Measurements from ENCODE around the gene ANAPC16. TPM values are rescaled to one million over a fixed set of nuclear protein-coding genes. Genes with fewer than 3 reads are reported as not detected.
A peak's percentile ranks its signal among the peaks of the same experiment; 100 is the strongest.
"Not testable (repeated sequence)": the region's sequence is repeated elsewhere in the genome, so short reads cannot be mapped to it uniquely, and the experiment has no call there.

The ANAPC16 gene
- total and polyA plus RNA-seq, 5 experiments from 2014 or later: 121 to 453 (median 419) TPM

DNA sequence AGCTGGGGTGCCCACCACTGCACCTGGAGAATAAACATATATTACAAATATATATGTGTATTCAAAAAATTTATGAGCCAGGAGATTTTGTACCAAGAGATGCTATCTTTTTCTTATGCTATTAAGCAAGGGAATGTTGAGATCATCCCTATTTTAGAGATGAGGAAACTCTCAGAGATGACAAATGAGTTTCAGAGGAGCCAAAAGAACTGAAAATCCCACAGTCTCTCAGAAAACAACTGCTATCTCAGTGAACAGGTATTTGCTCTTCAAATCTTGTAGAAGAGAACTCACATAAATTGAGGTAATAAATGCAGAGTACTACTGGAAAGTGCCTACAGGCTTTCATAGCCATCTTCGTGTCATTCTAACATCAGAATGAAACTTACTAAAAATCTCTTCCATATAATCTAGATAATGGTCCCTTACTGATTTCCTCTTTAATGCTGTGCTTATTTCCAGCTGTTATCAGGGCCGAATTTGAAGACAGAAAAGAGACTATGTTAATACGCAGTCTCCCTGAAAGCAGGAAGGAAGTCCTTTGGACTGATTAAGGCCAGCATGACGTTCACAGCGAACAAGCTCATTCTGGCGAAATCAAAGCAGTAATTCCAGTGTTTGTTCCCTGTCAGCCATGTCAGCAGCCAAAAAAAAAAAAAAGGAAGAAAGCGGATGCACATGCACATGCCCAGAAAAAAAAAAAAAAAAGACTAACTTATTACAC, 29.4 kb upstream of the ANAPC16 start:
- DNase-seq (no peak), ATAC-seq (no peak)
- Mint-ChIP-seq H3K4me1 (peaks cover 4 to 12% (median 9%) of the 10 kb centered on the region in 4 donors), H3K36me3 (peaks cover 7 to 51% (median 34%) of the 10 kb centered on the region in 3 donors), H3K9me3 (peaks cover 0 to 7% (median 3%) of the 10 kb centered on the region in 9 donors), H3K4me3 (peak overlapping the region in 4 of 10 donors; percentile 3 to 39 (median 24)), H3K27ac (peak overlapping the region in 8 of 10 donors; percentile 8 to 77 (median 55)), H3K27me3 (no peaks in the 10 kb centered on the region)
- POLR2A ChIA-PET: interaction anchor here (0.6 to 1.2 kb wide), 6 partner anchors 11 to 153 kb away, joined by 3 to 9 read pairs (median 3); partner anchors contain the start of genes ANAPC16 and ASCC1

- Mint-ChIP-seq H3K4me3 (peak overlapping the region in 2 of 10 donors; percentile 15 to 34), H3K9me3 (peaks cover 0 to 7% (median 3%) of the 10 kb centered on the region in 9 donors)
Measured at GRCh38 chr10:72186982-72187330, 28.9 kb upstream of the ANAPC16 start.

GRCh38 chr10:72194949-72195348, 20.9 kb upstream of the ANAPC16 start:
- ATAC-seq: no peak
- Mint-ChIP-seq H3K9me3 (no peaks in the 10 kb centered on the region), H3K36me3 (peaks cover 4 to 65% (median 18%) of the 10 kb centered on the region in 3 donors), H3K27me3 (no peaks in the 10 kb centered on the region), H3K27ac (peak overlapping the region in 1 of 10 donors; percentile 33), H3K4me1 (peaks cover 0 to 3% (median 0%) of the 10 kb centered on the region in 4 donors), H3K4me3 (no peak overlapping the region)
- no peak for DNase-seq
- POLR2A ChIA-PET: interaction anchor here (0.7 to 1.3 kb wide), 4 partner anchors 21 to 87 kb away, joined by 3 read pairs; partner anchors contain the start of genes ANAPC16 and ASCC1

More at GRCh38 chr10:72186982-72187330, 28.9 kb upstream of the ANAPC16 start:
- ATAC-seq (no peak), DNase-seq (no peak)
- Mint-ChIP-seq H3K27me3 (no peaks in the 10 kb centered on the region), H3K36me3 (peaks cover 7 to 51% (median 34%) of the 10 kb centered on the region in 3 donors), H3K27ac (peak overlapping the region in 5 of 10 donors; percentile 16 to 77 (median 54)), H3K4me1 (peaks cover 4 to 12% (median 9%) of the 10 kb centered on the region in 4 donors)
- POLR2A ChIA-PET: interaction anchor here (0.6 to 1.2 kb wide), 6 partner anchors 11 to 153 kb away, joined by 3 to 9 read pairs (median 3); partner anchors contain the start of genes ANAPC16 and ASCC1

- H3K4me3 Mint-ChIP-seq: no peak overlapping the region
- H3K27me3 Mint-ChIP-seq: no peaks in the 10 kb centered on the region
- POLR2A ChIA-PET: interaction anchor here (1.0 kb wide), 1 partner anchor 133 kb away, joined by 3 read pairs; no protein-coding TSS in a partner anchor
- ATAC-seq: no peak
- H3K36me3 Mint-ChIP-seq: peaks cover 4 to 75% (median 18%) of the 10 kb centered on the region in 3 donors
- H3K4me1 Mint-ChIP-seq: peaks cover 0 to 7% (median under 1%) of the 10 kb centered on the region in 4 donors
- DNase-seq: no peak
- no peaks in the 10 kb centered on the region for H3K9me3 Mint-ChIP-seq
- H3K27ac Mint-ChIP-seq: no peak overlapping the region
Measured at GRCh38 chr10:72200883-72201282, 14.9 kb upstream of the ANAPC16 start.

DNA sequence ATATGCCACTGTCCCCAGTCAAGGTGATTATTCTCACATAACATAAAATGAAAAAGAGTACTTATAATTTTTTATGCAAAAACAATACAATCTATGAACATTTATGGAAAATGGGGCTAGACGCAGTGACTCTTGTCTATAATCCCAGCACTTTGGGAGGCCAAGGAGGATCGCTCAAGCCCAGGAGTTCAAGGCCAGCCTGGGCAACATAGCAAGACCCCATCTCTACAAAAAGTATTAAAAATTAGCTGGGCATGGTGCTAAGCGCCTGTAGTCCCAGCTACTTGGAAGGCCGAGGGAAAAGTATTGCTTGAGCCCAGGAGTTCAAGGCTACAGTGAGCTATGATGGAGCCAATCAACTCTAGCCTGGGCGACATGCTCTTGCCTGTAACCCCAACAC, 14.5 kb upstream of the ANAPC16 start:
- Mint-ChIP-seq H3K27me3 (no peaks in the 10 kb centered on the region), H3K4me3 (no peak overlapping the region), H3K36me3 (peaks cover 4 to 73% (median 14%) of the 10 kb centered on the region in 3 donors), H3K9me3 (no peaks in the 10 kb centered on the region), H3K4me1 (peaks cover 0 to 7% (median under 1%) of the 10 kb centered on the region in 4 donors), H3K27ac (no peak overlapping the region)
- POLR2A ChIA-PET: interaction anchor here (1.0 to 3.2 kb wide), 2 partner anchors 15 to 133 kb away, joined by 3 to 12 read pairs; partner anchors contain the start of genes ANAPC16 and ASCC1
- DNase-seq: no peak
- ATAC-seq: no peak

- no peaks in the 10 kb centered on the region for H3K9me3 Mint-ChIP-seq
- POLR2A ChIA-PET: interaction anchor here (3.2 kb wide), 1 partner anchor 12 kb away, joined by 12 read pairs; the partner anchor contains the start of genes ANAPC16 and ASCC1
- H3K27ac Mint-ChIP-seq: peak overlapping the region in 1 of 10 donors; percentile 41
- peaks cover 4 to 80% (median 21%) of the 10 kb centered on the region in 3 donors for H3K36me3 Mint-ChIP-seq
- no peaks in the 10 kb centered on the region for H3K27me3 Mint-ChIP-seq
- ATAC-seq (no peak), DNase-seq (no peak)
- H3K4me1 Mint-ChIP-seq: peaks cover 6 to 24% (median 9%) of the 10 kb centered on the region in 4 donors
- no peak overlapping the region for H3K4me3 Mint-ChIP-seq
Measured at GRCh38 chr10:72204296-72204695, 11.5 kb upstream of the ANAPC16 start.

- Mint-ChIP-seq H3K4me3 (no peak overlapping the region), H3K27me3 (no peaks in the 10 kb centered on the region), H3K4me1 (peaks cover 6 to 24% (median 9%) of the 10 kb centered on the region in 4 donors), H3K9me3 (no peaks in the 10 kb centered on the region), H3K36me3 (peaks cover 4 to 78% (median 18%) of the 10 kb centered on the region in 3 donors), H3K27ac (no peak overlapping the region)
- ATAC-seq: no peak
- POLR2A ChIA-PET: interaction anchor here (1.5 kb wide), 1 partner anchor 11 kb away, joined by 3 read pairs; the partner anchor contains the start of gene ANAPC16
- DNase-seq: no peak
Measured at GRCh38 chr10:72204724-72205123, 11.1 kb upstream of the ANAPC16 start.

- Mint-ChIP-seq H3K4me3 (no peak overlapping the region), H3K9me3 (no peaks in the 10 kb centered on the region), H3K36me3 (peaks cover 4 to 77% (median 26%) of the 10 kb centered on the region in 3 donors), H3K27ac (peak overlapping the region in 2 of 10 donors; percentile 26 to 76), H3K4me1 (peaks cover 6 to 33% (median 10%) of the 10 kb centered on the region in 4 donors), H3K27me3 (no peaks in the 10 kb centered on the region)
- DNase-seq (no peak), ATAC-seq (no peak)
- POLR2A ChIA-PET: interaction anchor here (1.5 kb wide), 1 partner anchor 9 kb away, joined by 3 read pairs; the partner anchor contains the start of gene ANAPC16
Measured at GRCh38 chr10:72206511-72207229, 9.1 kb upstream of the ANAPC16 start.

DNA sequence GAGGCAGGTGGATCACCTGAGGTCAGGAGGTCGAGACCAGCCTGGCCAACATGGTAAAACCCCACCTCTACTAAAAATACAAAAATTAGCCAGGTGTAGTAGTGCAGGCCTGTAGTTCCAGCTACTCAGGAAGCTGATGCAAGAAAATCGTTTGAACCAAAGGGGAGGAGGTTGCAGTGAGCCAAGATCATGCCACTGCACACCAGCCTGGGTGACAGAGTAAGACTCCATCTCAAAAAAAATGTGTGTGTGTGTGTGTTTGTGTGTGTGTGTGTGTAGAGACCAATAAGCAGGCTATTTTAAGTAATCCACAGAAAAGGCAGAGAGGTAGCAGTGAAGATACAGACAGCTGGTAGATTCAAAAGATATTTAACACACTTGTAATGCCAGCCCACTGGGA, 7.3 kb upstream of the ANAPC16 start:
- H3K27me3 Mint-ChIP-seq, H3K9me3 Mint-ChIP-seq, DNase-seq: not testable (repeated sequence)
- POLR2A ChIA-PET: interaction anchor here (0.6 to 0.7 kb wide), 2 partner anchors 11 to 51 kb away, joined by 3 read pairs; no protein-coding TSS in a partner anchor
- peaks cover 11 to 41% (median 18%) of the 10 kb centered on the region in 4 donors for H3K4me1 Mint-ChIP-seq
- ATAC-seq: peak in 1 of 2 donors; percentile 25
- peaks cover 0 to 70% (median 24%) of the 10 kb centered on the region in 3 donors for H3K36me3 Mint-ChIP-seq
- H3K27ac Mint-ChIP-seq: peak overlapping the region; percentile 15 to 86 (median 62)
- peak overlapping the region in 8 of 10 donors; percentile 14 to 67 (median 36) for H3K4me3 Mint-ChIP-seq

DNA sequence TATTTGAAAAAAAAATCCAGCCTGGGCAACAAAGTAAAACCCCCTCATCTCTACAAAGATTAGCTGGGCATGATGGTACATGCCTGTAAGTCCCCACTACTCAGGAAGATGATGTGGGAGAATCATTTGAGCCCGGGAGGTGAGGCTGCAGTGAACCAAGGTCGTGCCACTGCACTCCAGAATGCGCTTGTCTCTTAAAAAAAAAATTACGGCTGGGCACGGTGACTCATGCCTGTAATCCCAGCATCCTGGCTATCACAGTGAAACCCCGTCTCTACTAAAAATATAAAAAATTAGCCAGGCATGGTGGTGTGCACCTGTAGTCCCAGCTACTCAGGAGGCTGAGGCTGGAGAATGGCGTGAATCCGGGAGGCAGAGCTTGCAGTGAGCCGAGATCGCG, 4.4 kb upstream of the ANAPC16 start:
- peak overlapping the region in 2 of 10 donors; percentile 18 to 33 for H3K27ac Mint-ChIP-seq
- H3K4me3 Mint-ChIP-seq, ATAC-seq, H3K9me3 Mint-ChIP-seq, H3K27me3 Mint-ChIP-seq, DNase-seq: not testable (repeated sequence)
- peaks cover 16 to 54% (median 35%) of the 10 kb centered on the region in 4 donors for H3K4me1 Mint-ChIP-seq
- POLR2A ChIA-PET: interaction anchor here (1.3 kb wide), 1 partner anchor 108 kb away, joined by 3 read pairs; no protein-coding TSS in a partner anchor
- H3K36me3 Mint-ChIP-seq: peaks cover 0 to 46% (median 20%) of the 10 kb centered on the region in 3 donors

DNA sequence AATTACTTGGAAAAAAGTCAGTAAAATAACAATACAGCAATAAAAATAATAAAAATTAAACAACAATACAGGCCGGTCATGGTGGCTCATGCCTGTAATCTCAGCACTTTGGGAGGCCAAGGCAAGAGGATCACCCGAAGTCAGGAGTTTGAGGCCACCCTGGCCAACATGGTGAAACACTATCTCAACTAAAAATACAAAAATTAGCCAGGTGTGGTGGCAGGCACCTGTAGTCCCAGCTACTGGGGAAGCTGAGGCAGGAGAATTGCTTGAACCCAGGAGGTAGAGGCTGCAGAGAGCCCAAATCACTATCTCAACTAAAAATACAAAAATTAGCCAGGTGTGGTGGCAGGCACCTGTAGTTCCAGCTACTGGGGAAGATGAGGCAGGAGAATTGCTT, 4.0 kb upstream of the ANAPC16 start:
- not testable (repeated sequence) for ATAC-seq, H3K4me3 Mint-ChIP-seq, H3K9me3 Mint-ChIP-seq, DNase-seq, H3K27me3 Mint-ChIP-seq
- Mint-ChIP-seq H3K36me3 (peaks cover 0 to 42% (median 20%) of the 10 kb centered on the region in 3 donors), H3K27ac (peak overlapping the region in 5 of 10 donors; percentile 13 to 34 (median 27)), H3K4me1 (peaks cover 15 to 55% (median 36%) of the 10 kb centered on the region in 4 donors)
- POLR2A ChIA-PET: interaction anchor here (1.3 kb wide), 1 partner anchor 108 kb away, joined by 3 read pairs; no protein-coding TSS in a partner anchor

DNA sequence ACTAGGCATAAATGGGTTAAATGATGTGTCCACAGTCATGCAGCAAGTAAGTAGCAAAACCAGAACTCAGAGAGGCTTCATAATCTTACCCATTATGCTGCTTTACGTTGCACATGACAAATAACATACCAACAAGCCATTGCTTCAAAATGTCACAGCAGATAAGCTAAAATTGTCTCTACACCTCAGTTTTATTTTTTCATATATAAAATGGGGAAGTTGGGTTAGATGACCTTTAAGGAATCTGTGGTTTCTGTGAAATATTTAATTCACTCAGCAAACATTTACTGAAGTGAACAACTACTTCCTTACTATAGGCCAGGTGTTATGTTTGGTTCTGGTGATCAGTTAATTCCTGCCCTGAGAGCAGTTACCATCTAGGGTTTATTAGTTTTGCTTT, 2.5 kb downstream of the ANAPC16 start:
- DNase-seq (peak in 1 of 10 donors; percentile 3), ATAC-seq (peak in 1 of 2 donors; percentile 1)
- H3K4me1 Mint-ChIP-seq: peaks cover 12 to 68% (median 56%) of the 10 kb centered on the region in 4 donors
- H3K4me3 Mint-ChIP-seq: peak overlapping the region; percentile 64 to 100 (median 83)
- peaks cover 0 to 27% (median 6%) of the 10 kb centered on the region in 3 donors for H3K36me3 Mint-ChIP-seq
- H3K9me3 Mint-ChIP-seq: no peaks in the 10 kb centered on the region
- H3K27ac Mint-ChIP-seq: peak overlapping the region; percentile 82 to 99 (median 93)
- POLR2A ChIA-PET: interaction anchor here (0.6 to 2.3 kb wide), 15 partner anchors 24 to 160 kb away, joined by 3 to 10 read pairs (median 3); partner anchors contain the start of genes DDIT4 and SPOCK2
- no peaks in the 10 kb centered on the region for H3K27me3 Mint-ChIP-seq

Measured in naive thymus-derived CD8-positive, alpha-beta T cell (primary cell).